Measurements from ENCODE around the gene HMOX1.

HMOX1 gene

GRCh38 chr22:35384527-35384926 lies 3.6 kb downstream of the HMOX1 start:
- TF ChIP-seq CTCF (conservative IDR thresholded peaks at IDR 0.05) (no peak), ZFX (IDR thresholded peaks at IDR 0.05) (no peak)
- no peak overlapping the region for H3K27ac ChIP-seq

- no peak overlapping the region for H3K27ac ChIP-seq
- TF ChIP-seq ZFX (IDR thresholded peaks at IDR 0.05) (no peak), CTCF (conservative IDR thresholded peaks at IDR 0.05) (no peak)
These were observed 4.2 kb downstream of the HMOX1 start for GRCh38 chr22:35384975-35385588.

- no peak for TF ChIP-seq CTCF (conservative IDR thresholded peaks at IDR 0.05)
- TF ChIP-seq ZFX (IDR thresholded peaks at IDR 0.05) = no peak
- H3K27ac ChIP-seq = no peak overlapping the region
These were observed 5.9 kb downstream of the HMOX1 start for GRCh38 chr22:35386670-35387288.

- H3K27ac ChIP-seq = no peak overlapping the region
- no peak for TF ChIP-seq CTCF (conservative IDR thresholded peaks at IDR 0.05)
- no peak for TF ChIP-seq ZFX (IDR thresholded peaks at IDR 0.05)
These were observed 10.0 kb downstream of the HMOX1 start for GRCh38 chr22:35390933-35391332.

GRCh38 chr22:35392357-35392756 lies 11.5 kb downstream of the HMOX1 start:
- no peak overlapping the region for H3K27ac ChIP-seq
- TF ChIP-seq CTCF (conservative IDR thresholded peaks at IDR 0.05) (no peak), ZFX (IDR thresholded peaks at IDR 0.05) (no peak)

GRCh38 chr22:35393116-35394010 lies 12.5 kb downstream of the HMOX1 start:
- no peak overlapping the region for H3K27ac ChIP-seq
- TF ChIP-seq CTCF (conservative IDR thresholded peaks at IDR 0.05) = no peak
- no peak for TF ChIP-seq ZFX (IDR thresholded peaks at IDR 0.05)

- no peak for TF ChIP-seq CTCF (conservative IDR thresholded peaks at IDR 0.05)
- TF ChIP-seq ZFX (IDR thresholded peaks at IDR 0.05) = no peak
- H3K27ac ChIP-seq = no peak overlapping the region
These were observed 13.1 kb downstream of the HMOX1 start for GRCh38 chr22:35394011-35394312.

Data from C4-2B (cell line).